KOPT-K1 (cell line): Measurements from ENCODE around the gene MYOZ1.
A peak's percentile ranks its signal among the peaks of the same experiment; 100 is the strongest.

Experiments used
- H3K27ac ChIP-seq: fragments of 200-600 bp; sonication (generic); 2 replicates; pipeline ENCODE4 v1.5.1; 2016; ENCODE audit warnings: antibody characterized with exemption, mild to moderate bottlenecking, low read depth, low read length; ENCODE audit not compliant: poor library complexity, severe bottlenecking
- H3K36me3 ChIP-seq: fragments of 200-600 bp; sonication (generic); 2 replicates; pipeline ENCODE4 v1.5.1; 2017; ENCODE audit warnings: antibody characterized with exemption, mild to moderate bottlenecking, low read length, moderate library complexity; ENCODE audit not compliant: insufficient read depth
- H3K9me3 ChIP-seq: fragments of 200-600 bp; sonication (generic); 2 replicates; pipeline ENCODE4 v1.5.1; 2017; ENCODE audit warnings: antibody characterized with exemption, low read length, mild to moderate bottlenecking; ENCODE audit not compliant: insufficient read depth, poor library complexity, severe bottlenecking

MYOZ1 gene

GRCh38 chr10:73653195-73653594, 11.9 kb upstream of the MYOZ1 start:
- H3K36me3 ChIP-seq, result no peaks in the 10 kb centered on the region
- H3K27ac ChIP-seq, result no peak overlapping the region
- H3K9me3 ChIP-seq, result no peaks in the 10 kb centered on the region

- H3K9me3 ChIP-seq, result no peaks in the 10 kb centered on the region
- no peak overlapping the region for H3K27ac ChIP-seq
- H3K36me3 ChIP-seq, result no peaks in the 10 kb centered on the region
Observed at GRCh38 chr10:73650537-73651331, 9.5 kb upstream of the MYOZ1 start.

GRCh38 chr10:73649876-73650536, 8.7 kb upstream of the MYOZ1 start:
- no peaks in the 10 kb centered on the region for H3K36me3 ChIP-seq
- H3K27ac ChIP-seq, result no peak overlapping the region
- no peaks in the 10 kb centered on the region for H3K9me3 ChIP-seq

- no peaks in the 10 kb centered on the region for H3K9me3 ChIP-seq
- H3K27ac ChIP-seq, result no peak overlapping the region
- H3K36me3 ChIP-seq, result no peaks in the 10 kb centered on the region
Observed at GRCh38 chr10:73648975-73649829, 7.9 kb upstream of the MYOZ1 start.

GRCh38 chr10:73647875-73648651, 6.8 kb upstream of the MYOZ1 start:
- H3K36me3 ChIP-seq, result no peaks in the 10 kb centered on the region
- peak overlapping the region; percentile 50 for H3K27ac ChIP-seq
- H3K9me3 ChIP-seq, result no peaks in the 10 kb centered on the region

GRCh38 chr10:73647211-73647874, 6.1 kb upstream of the MYOZ1 start:
- no peaks in the 10 kb centered on the region for H3K9me3 ChIP-seq
- no peaks in the 10 kb centered on the region for H3K36me3 ChIP-seq
- peak overlapping the region; percentile 50 for H3K27ac ChIP-seq

GRCh38 chr10:73646598-73647041, 5.3 kb upstream of the MYOZ1 start:
- Histone ChIP-seq H3K36me3 (no peaks in the 10 kb centered on the region), H3K27ac (no peak overlapping the region), H3K9me3 (no peaks in the 10 kb centered on the region)

- H3K9me3 ChIP-seq, result no peaks in the 10 kb centered on the region
Observed at GRCh38 chr10:73645251-73645650, 4.0 kb upstream of the MYOZ1 start.

GRCh38 chr10:73644767-73645166, 3.5 kb upstream of the MYOZ1 start:
- Histone ChIP-seq H3K27ac (no peak overlapping the region), H3K36me3 (no peaks in the 10 kb centered on the region), H3K9me3 (no peaks in the 10 kb centered on the region)

More at GRCh38 chr10:73645251-73645650, 4.0 kb upstream of the MYOZ1 start:
- Histone ChIP-seq H3K27ac (no peak overlapping the region), H3K36me3 (no peaks in the 10 kb centered on the region)

GRCh38 chr10:73644015-73644743, 2.9 kb upstream of the MYOZ1 start:
- Histone ChIP-seq H3K27ac (no peak overlapping the region), H3K9me3 (no peaks in the 10 kb centered on the region), H3K36me3 (no peaks in the 10 kb centered on the region)

GRCh38 chr10:73643362-73643761, 2.1 kb upstream of the MYOZ1 start:
- no peak overlapping the region for H3K27ac ChIP-seq
- no peaks in the 10 kb centered on the region for H3K36me3 ChIP-seq
- H3K9me3 ChIP-seq, result no peaks in the 10 kb centered on the region

GRCh38 chr10:73639286-73639685, 2.0 kb downstream of the MYOZ1 start:
- Histone ChIP-seq H3K27ac (no peak overlapping the region), H3K36me3 (no peaks in the 10 kb centered on the region), H3K9me3 (no peaks in the 10 kb centered on the region)

- Histone ChIP-seq H3K36me3 (no peaks in the 10 kb centered on the region), H3K9me3 (no peaks in the 10 kb centered on the region), H3K27ac (no peak overlapping the region)
Observed at GRCh38 chr10:73635781-73636180, 5.5 kb downstream of the MYOZ1 start.
